Measurements from ENCODE around the gene IRAK2.

The IRAK2 gene

DNA sequence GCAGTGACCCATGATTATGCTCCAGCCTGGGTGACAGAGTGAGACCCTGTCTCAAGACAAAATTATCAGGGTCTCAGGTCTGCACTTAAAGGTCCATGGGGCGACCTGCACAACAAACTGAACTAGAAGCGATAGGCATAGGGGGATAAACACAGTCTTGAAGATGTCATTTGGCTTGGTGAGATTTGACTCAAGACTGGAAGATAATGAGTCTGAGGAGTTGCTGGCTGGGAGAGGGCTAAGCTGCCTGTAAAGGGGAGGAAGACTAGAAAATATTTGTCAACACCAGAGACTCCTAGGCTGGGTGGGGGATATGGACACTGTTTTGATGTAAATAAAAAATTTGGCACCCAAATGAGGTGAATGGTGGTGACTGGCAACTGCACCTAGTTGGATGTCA, 108.3 kb downstream of the IRAK2 start:
- Histone ChIP-seq H3K27me3 (replicated peaks; ENCODE audit: control insufficient read depth, insufficient read depth, low read length) (no peaks in the 10 kb centered on the region), H3K4me3 (replicated peaks; ENCODE audit: low read depth, low read length) (no peak overlapping the region), H3K36me3 (ENCODE audit: control insufficient read depth, insufficient read depth, low read length) (peaks cover 30% of the 10 kb centered on the region)
- DNase-seq (ENCODE audit: extremely low read depth, insufficient read length) = no peak
- TF ChIP-seq, protein P1, sequence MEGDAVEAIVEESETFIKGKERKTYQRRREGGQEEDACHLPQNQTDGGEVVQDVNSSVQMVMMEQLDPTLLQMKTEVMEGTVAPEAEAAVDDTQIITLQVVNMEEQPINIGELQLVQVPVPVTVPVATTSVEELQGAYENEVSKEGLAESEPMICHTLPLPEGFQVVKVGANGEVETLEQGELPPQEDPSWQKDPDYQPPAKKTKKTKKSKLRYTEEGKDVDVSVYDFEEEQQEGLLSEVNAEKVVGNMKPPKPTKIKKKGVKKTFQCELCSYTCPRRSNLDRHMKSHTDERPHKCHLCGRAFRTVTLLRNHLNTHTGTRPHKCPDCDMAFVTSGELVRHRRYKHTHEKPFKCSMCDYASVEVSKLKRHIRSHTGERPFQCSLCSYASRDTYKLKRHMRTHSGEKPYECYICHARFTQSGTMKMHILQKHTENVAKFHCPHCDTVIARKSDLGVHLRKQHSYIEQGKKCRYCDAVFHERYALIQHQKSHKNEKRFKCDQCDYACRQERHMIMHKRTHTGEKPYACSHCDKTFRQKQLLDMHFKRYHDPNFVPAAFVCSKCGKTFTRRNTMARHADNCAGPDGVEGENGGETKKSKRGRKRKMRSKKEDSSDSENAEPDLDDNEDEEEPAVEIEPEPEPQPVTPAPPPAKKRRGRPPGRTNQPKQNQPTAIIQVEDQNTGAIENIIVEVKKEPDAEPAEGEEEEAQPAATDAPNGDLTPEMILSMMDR (IDR thresholded peaks at IDR 0.05; ENCODE audit: insufficient read depth, low read length, poor library complexity, severe bottlenecking) = no peak

DNA sequence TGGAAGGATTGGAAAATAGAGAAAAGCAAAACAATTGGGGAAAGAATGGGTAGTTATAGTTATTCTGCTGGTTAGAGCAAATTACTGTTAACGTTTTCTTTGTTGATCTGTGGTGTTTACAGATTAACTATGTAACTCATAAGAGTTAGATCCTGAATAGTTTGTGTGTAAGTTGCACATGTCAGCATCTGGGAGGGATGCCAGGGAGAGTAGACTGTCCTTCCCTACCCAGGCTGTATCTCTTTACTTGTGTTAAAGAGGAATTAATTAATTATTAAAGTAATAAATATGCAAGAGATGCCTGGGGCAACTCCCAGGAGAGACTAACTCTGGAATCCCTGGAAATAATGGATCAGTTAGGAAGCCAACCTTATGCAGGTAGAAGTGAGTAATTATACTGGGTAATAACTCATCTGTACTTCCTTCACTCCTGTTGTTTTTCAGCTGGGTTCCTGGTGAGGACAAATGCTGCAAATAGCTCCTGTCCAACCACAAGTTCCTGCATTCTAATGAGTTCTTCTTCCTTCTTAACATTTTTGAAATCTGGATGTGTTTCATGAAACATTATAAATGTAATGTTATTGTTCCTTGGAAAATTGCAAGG, 109.1 kb downstream of the IRAK2 start:
- DNase-seq (ENCODE audit: extremely low read depth, insufficient read length) = no peak
- TF ChIP-seq, protein P1 (IDR thresholded peaks at IDR 0.05; ENCODE audit: insufficient read depth, low read length, poor library complexity, severe bottlenecking) = no peak
- Histone ChIP-seq H3K27me3 (replicated peaks; ENCODE audit: control insufficient read depth, insufficient read depth, low read length) (no peaks in the 10 kb centered on the region), H3K4me3 (replicated peaks; ENCODE audit: low read depth, low read length) (no peak overlapping the region), H3K36me3 (ENCODE audit: control insufficient read depth, insufficient read depth, low read length) (peaks cover 32% of the 10 kb centered on the region)

DNA sequence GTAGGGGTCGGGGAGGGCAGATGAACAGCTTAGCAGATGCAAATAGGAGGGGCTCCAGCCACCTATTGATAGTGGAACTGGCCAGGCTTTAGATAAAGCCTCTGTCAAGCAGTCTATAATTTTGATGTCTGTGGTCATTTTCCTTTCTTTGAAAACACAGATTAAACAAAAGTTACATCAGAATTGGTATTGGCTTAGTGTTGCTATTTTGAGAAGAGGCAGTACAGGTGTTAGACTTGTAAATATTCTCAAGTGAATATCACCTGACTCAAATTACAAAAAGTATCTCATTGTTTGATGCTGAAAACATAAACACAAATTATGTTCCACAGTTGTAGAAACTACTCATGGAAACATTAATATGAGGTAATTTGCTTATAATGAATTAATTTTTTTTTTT, 109.9 kb downstream of the IRAK2 start:
- TF ChIP-seq, protein P1 (IDR thresholded peaks at IDR 0.05; ENCODE audit: insufficient read depth, low read length, poor library complexity, severe bottlenecking) = no peak
- DNase-seq (ENCODE audit: extremely low read depth, insufficient read length) = no peak
- Histone ChIP-seq H3K4me3 (replicated peaks; ENCODE audit: low read depth, low read length) (no peak overlapping the region), H3K27me3 (replicated peaks; ENCODE audit: control insufficient read depth, insufficient read depth, low read length) (no peaks in the 10 kb centered on the region), H3K36me3 (ENCODE audit: control insufficient read depth, insufficient read depth, low read length) (peaks cover 32% of the 10 kb centered on the region)

DNA sequence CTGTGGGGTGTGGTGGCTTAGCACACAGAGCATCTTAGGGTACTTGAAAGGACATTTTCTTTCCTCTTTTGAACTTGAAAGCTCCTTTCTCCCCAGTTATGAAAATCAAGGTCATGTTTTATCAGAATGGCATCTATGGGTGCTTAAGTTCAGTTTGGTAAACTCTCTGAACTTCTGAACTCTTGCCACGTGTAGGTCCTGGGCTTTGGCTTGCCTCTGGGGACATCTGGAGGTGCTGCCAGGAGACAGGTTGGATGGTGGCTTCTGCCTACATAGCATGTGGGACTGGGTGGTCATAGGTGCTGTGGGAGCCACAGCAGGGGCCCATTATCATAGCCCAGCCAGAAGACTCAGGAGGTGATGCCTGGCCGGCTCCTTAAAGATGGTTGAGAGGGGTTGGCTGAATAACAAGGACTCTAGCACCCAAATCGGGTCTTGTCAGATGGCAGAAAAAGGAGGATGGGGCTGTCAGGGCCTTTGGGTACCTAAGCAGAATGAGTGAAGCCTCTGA, 112.5 kb downstream of the IRAK2 start:
- H3K36me3 ChIP-seq (ENCODE audit: control insufficient read depth, insufficient read depth, low read length) = peaks cover 30% of the 10 kb centered on the region
- DNase-seq (ENCODE audit: extremely low read depth, insufficient read length) = no peak
- no peak overlapping the region for H3K4me3 ChIP-seq (replicated peaks; ENCODE audit: low read depth, low read length)
- TF ChIP-seq, protein P1 (IDR thresholded peaks at IDR 0.05; ENCODE audit: insufficient read depth, low read length, poor library complexity, severe bottlenecking) = no peak
- H3K27me3 ChIP-seq (replicated peaks; ENCODE audit: control insufficient read depth, insufficient read depth, low read length) = no peaks in the 10 kb centered on the region

DNA sequence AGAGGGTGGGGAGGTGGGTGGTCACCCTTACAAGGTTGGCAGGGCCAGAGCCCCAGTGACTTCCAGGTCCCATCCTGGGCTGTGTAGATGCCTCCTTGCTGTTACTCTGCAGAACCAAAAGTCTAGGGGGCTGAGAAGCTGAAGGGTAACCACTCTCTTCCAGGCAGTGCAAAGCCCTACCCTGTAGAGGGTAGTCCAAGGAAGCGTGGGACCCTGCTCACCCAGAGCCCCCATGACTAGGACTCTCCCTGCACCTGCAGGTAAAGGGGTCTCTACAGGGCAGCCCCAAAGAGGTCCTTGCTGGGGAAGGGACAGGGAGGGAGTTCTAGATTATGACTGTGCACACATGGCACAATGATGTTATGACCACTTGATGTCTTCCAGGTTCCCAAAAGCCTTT, 113.8 kb downstream of the IRAK2 start:
- Histone ChIP-seq H3K36me3 (ENCODE audit: control insufficient read depth, insufficient read depth, low read length) (peaks cover 30% of the 10 kb centered on the region), H3K27me3 (replicated peaks; ENCODE audit: control insufficient read depth, insufficient read depth, low read length) (no peaks in the 10 kb centered on the region), H3K4me3 (replicated peaks; ENCODE audit: low read depth, low read length) (no peak overlapping the region)
- DNase-seq (ENCODE audit: extremely low read depth, insufficient read length) = no peak
- TF ChIP-seq, protein P1 (IDR thresholded peaks at IDR 0.05; ENCODE audit: insufficient read depth, low read length, poor library complexity, severe bottlenecking) = no peak
